Osteocyte (in vitro differentiated cells): ENCODE data around the gene FAM20A. TPM values are rescaled to one million over a fixed set of nuclear protein-coding genes. Genes with fewer than 3 reads are reported as not detected.
"Not testable (repeated sequence)": the region's sequence is repeated elsewhere in the genome, so short reads cannot be mapped to it uniquely, and the experiment has no call there.

Experiments
- DNase-seq: peaks from one replicate; pipeline ENCODE4 v3.0.0; 2021; ENCODE audit warnings: mixed read lengths; ENCODE audit not compliant: unreplicated experiment; ENCODE audit errors: extremely low spot score
- H3K27ac Mint-ChIP-seq: one replicate; pipeline ENCODE4 v1.8.0; 2021; ENCODE audit warnings: mild to moderate bottlenecking, mixed read lengths; ENCODE audit not compliant: unreplicated experiment
- H3K27me3 Mint-ChIP-seq: one replicate; pipeline ENCODE4 v1.8.0; 2021; ENCODE audit warnings: mixed read lengths; ENCODE audit not compliant: unreplicated experiment
- H3K36me3 Mint-ChIP-seq: one replicate; pipeline ENCODE4 v1.8.0; 2021; ENCODE audit warnings: mixed read lengths; ENCODE audit not compliant: unreplicated experiment
- H3K4me1 Mint-ChIP-seq: one replicate; pipeline ENCODE4 v1.8.0; 2021; ENCODE audit warnings: mixed read lengths; ENCODE audit not compliant: unreplicated experiment
- H3K4me3 Mint-ChIP-seq: one replicate; pipeline ENCODE4 v1.8.0; 2021; ENCODE audit warnings: mild to moderate bottlenecking, moderate library complexity, mixed read lengths; ENCODE audit not compliant: unreplicated experiment
- H3K9me3 Mint-ChIP-seq: one replicate; pipeline ENCODE4 v1.8.0; 2021; ENCODE audit warnings: mixed read lengths; ENCODE audit not compliant: unreplicated experiment
- CTCF ChIP-seq: fragments of 200-600 bp; sonication (generic); IDR thresholded peaks from 2 replicates; pipeline ENCODE4 v1.5.0; 2021; ENCODE audit warnings: antibody characterized with exemption, mild to moderate bottlenecking, moderate library complexity
- total RNA-seq: library from RNA; stranded (reverse); gene quantifications from 2 replicates; pipeline ENCODE4 v1.2.1, GENCODE V29; 2021

Gene FAM20A
- total RNA-seq, 1 donor from 2014 or later = not detected

GRCh38 chr17:68518063-68518815 lies 82.9 kb downstream of the FAM20A start:
- Mint-ChIP-seq H3K4me3 (no peak overlapping the region), H3K4me1 (peaks cover 44% of the 10 kb centered on the region), H3K9me3 (no peaks in the 10 kb centered on the region), H3K27ac (no peak overlapping the region), H3K27me3 (no peaks in the 10 kb centered on the region), H3K36me3 (peaks cover 40% of the 10 kb centered on the region)
- TF ChIP-seq CTCF = no peak
- no peak for DNase-seq

- not testable (repeated sequence) for H3K9me3 Mint-ChIP-seq, H3K27me3 Mint-ChIP-seq, H3K27ac Mint-ChIP-seq, H3K4me3 Mint-ChIP-seq, DNase-seq
- H3K4me1 Mint-ChIP-seq = peaks cover 44% of the 10 kb centered on the region
- peaks cover 34% of the 10 kb centered on the region for H3K36me3 Mint-ChIP-seq
Measured at GRCh38 chr17:68517605-68518004, 83.6 kb downstream of the FAM20A start.

- H3K27ac Mint-ChIP-seq = no peak overlapping the region
- no peak overlapping the region for H3K4me3 Mint-ChIP-seq
- no peaks in the 10 kb centered on the region for H3K9me3 Mint-ChIP-seq
- H3K4me1 Mint-ChIP-seq = peaks cover 43% of the 10 kb centered on the region
- no peaks in the 10 kb centered on the region for H3K27me3 Mint-ChIP-seq
- TF ChIP-seq CTCF = no peak
- no peak for DNase-seq
- peaks cover 28% of the 10 kb centered on the region for H3K36me3 Mint-ChIP-seq
Measured at GRCh38 chr17:68516732-68517131, 84.4 kb downstream of the FAM20A start.

- Mint-ChIP-seq H3K4me3 (peak overlapping the region; percentile 94), H3K9me3 (no peaks in the 10 kb centered on the region), H3K27ac (peak overlapping the region; percentile 98), H3K4me1 (peaks cover 52% of the 10 kb centered on the region), H3K27me3 (no peaks in the 10 kb centered on the region), H3K36me3 (peaks cover 26% of the 10 kb centered on the region)
- no peak for DNase-seq
- TF ChIP-seq CTCF = no peak
Measured at GRCh38 chr17:68514831-68515635, 86.1 kb downstream of the FAM20A start.

GRCh38 chr17:68513932-68514331 lies 87.2 kb downstream of the FAM20A start:
- peaks cover 19% of the 10 kb centered on the region for H3K36me3 Mint-ChIP-seq
- H3K9me3 Mint-ChIP-seq = no peaks in the 10 kb centered on the region
- peaks cover 54% of the 10 kb centered on the region for H3K4me1 Mint-ChIP-seq
- no peaks in the 10 kb centered on the region for H3K27me3 Mint-ChIP-seq
- no peak for DNase-seq
- H3K27ac Mint-ChIP-seq = peak overlapping the region; percentile 98
- peak overlapping the region; percentile 94 for H3K4me3 Mint-ChIP-seq
- TF ChIP-seq CTCF = no peak
